Liver (tissue), 9 donors: ENCODE data around the gene SAMD4A. TPM values are rescaled to one million over a fixed set of nuclear protein-coding genes. Genes with fewer than 3 reads are reported as not detected.

Source experiments
- DNase-seq: peaks from one replicate; pipeline ENCODE4 v3.0.0-alpha.2; 2017; ENCODE audit warnings: low spot score
- H3K27ac ChIP-seq, 2 donors: one replicate each; pipeline ENCODE4 v1.7.0; 2013; ENCODE audit warnings: inconsistent platforms in 2 of 2, low read length in 2 of 2, control low read depth in 1 of 2, low read depth in 1 of 2, mild to moderate bottlenecking in 1 of 2
- H3K27me3 ChIP-seq, 4 donors: one replicate each; pipeline versions ENCODE4 v1.6.1 to v1.7.0; 2013; ENCODE audit warnings: low read length in 3 of 4, inconsistent platforms in 1 of 4, mild to moderate bottlenecking in 1 of 4, moderate library complexity in 1 of 4; ENCODE audit not compliant: control insufficient read depth in 4 of 4, insufficient read depth in 4 of 4
- H3K36me3 ChIP-seq, 4 donors: one replicate each; pipeline versions ENCODE4 v1.6.1 to v1.7.0; 2013; ENCODE audit warnings: low read length in 3 of 4, mild to moderate bottlenecking in 3 of 4, low read depth in 1 of 4, moderate library complexity in 1 of 4; ENCODE audit not compliant: control insufficient read depth in 4 of 4, insufficient read depth in 3 of 4
- H3K4me1 ChIP-seq, 4 donors: one replicate each; pipeline versions ENCODE4 v1.6.1 to v1.7.0; 2013; ENCODE audit warnings: low read length in 3 of 4, mild to moderate bottlenecking in 3 of 4, moderate library complexity in 1 of 4; ENCODE audit not compliant: control insufficient read depth in 4 of 4, insufficient read depth in 4 of 4
- H3K4me3 ChIP-seq, 3 donors: one replicate each; pipeline versions ENCODE4 v1.6.1 to v1.7.0; 2013; ENCODE audit warnings: low read length in 3 of 3, control low read depth in 1 of 3, low read depth in 1 of 3, mild to moderate bottlenecking in 1 of 3
- H3K9ac ChIP-seq, 2 donors: one replicate each; pipeline ENCODE4 v1.7.0; 2013; ENCODE audit warnings: low read length in 2 of 2, mild to moderate bottlenecking in 2 of 2, moderate library complexity in 2 of 2, control low read depth in 1 of 2, low read depth in 1 of 2
- H3K9me3 ChIP-seq, 4 donors: one replicate each; pipeline versions ENCODE4 v1.6.1 to v1.7.0; 2013; ENCODE audit warnings: low read length in 3 of 4; ENCODE audit not compliant: control insufficient read depth in 4 of 4
- EGR1 ChIP-seq, 2 donors: IDR thresholded peaks; 2 replicates each; pipeline ENCODE4 v1.6.1; 2016 to 2018; ENCODE audit warnings: antibody characterized with exemption in 2 of 2, low read depth in 2 of 2
- FOXA1 ChIP-seq: IDR thresholded peaks from 2 replicates; pipeline ENCODE4 v1.6.1; 2016; ENCODE audit warnings: antibody characterized with exemption
- GABPA ChIP-seq, 2 donors: IDR thresholded peaks in 1 of 2; conservative IDR thresholded peaks in 1 of 2; 2 replicates each; pipeline ENCODE4 v1.6.1; 2016; ENCODE audit warnings: antibody characterized with exemption in 2 of 2, mild to moderate bottlenecking in 1 of 2, moderate library complexity in 1 of 2
- HNF4A ChIP-seq, 2 donors: conservative IDR thresholded peaks; 2 replicates each; pipeline ENCODE4 v1.6.1; 2016; ENCODE audit warnings: antibody characterized with exemption in 2 of 2, mild to moderate bottlenecking in 2 of 2
- HNF4G ChIP-seq: IDR thresholded peaks from 2 replicates; pipeline ENCODE4 v1.6.1; 2016; ENCODE audit warnings: antibody characterized with exemption
- JUND ChIP-seq, 2 donors: IDR thresholded peaks; 2 replicates each; pipeline ENCODE4 v1.6.1; 2016; ENCODE audit warnings: antibody characterized with exemption in 2 of 2
- NR2F2 ChIP-seq: IDR thresholded peaks from 2 replicates; pipeline ENCODE4 v1.6.1; 2016; ENCODE audit warnings: antibody characterized with exemption
- RAD21 ChIP-seq, 2 donors: IDR thresholded peaks; 2 replicates each; pipeline ENCODE4 v1.6.1; 2016; ENCODE audit warnings: antibody characterized with exemption in 2 of 2, mild to moderate bottlenecking in 2 of 2
- RXRA ChIP-seq, 2 donors: IDR thresholded peaks; 2 replicates each; pipeline ENCODE4 v1.6.1; 2017 to 2018; ENCODE audit warnings: antibody characterized with exemption in 2 of 2, mild to moderate bottlenecking in 1 of 2
- SP1 ChIP-seq: IDR thresholded peaks from 2 replicates; pipeline ENCODE4 v1.6.1; 2018; ENCODE audit warnings: antibody characterized with exemption, mild to moderate bottlenecking
- TAF1 ChIP-seq: conservative IDR thresholded peaks from 2 replicates; pipeline ENCODE4 v1.6.1; 2016; ENCODE audit warnings: antibody characterized with exemption, mild to moderate bottlenecking
- WGBS: extraction: QIAGEN DNeasy Blood & Tissue Kit; methylation state at CpG from one replicate; pipeline ENCODE4 v1.1.7; 2013; 5-methylcytosine and 5-hydroxymethylcytosine counted together
- polyA plus RNA-seq, 2 donors: library from polyadenylated mRNA; stranded (reverse) in 1 of 2; unstranded in 1 of 2; fragments of 200-250 nt in 1 of 2; fragments of >200 nt in 1 of 2; fragmentation: Nextera tagmentation in 1 of 2; extraction: Ambion mirVana in 1 of 2; gene quantifications; one replicate each; pipeline versions ENCODE4 v1.2.1 to v1.2.3, GENCODE V29; 2013 to 2015
- total RNA-seq, 2 donors: library from RNA; depleted of rRNA; stranded (reverse); fragments of >200 nt; gene quantifications; one replicate each; pipeline ENCODE4 v1.2.3, GENCODE V29; 2014
- TF ChIP-seq, protein P1 (sequence below): fragments of 150-350 bp; IDR thresholded peaks from 2 replicates; pipeline ENCODE4 v1.5.1; 2017; ENCODE audit warnings: improper control_type of control experiment, low read depth, low read length; ENCODE audit not compliant: missing input control
- TF ChIP-seq, protein P2 (sequence below): IDR thresholded peaks from 2 replicates; pipeline ENCODE4 v1.6.1; 2016; ENCODE audit warnings: antibody characterized with exemption, mild to moderate bottlenecking
- TF ChIP-seq, protein P3 (sequence below): IDR thresholded peaks from 2 replicates; pipeline ENCODE4 v1.6.1; 2016; ENCODE audit warnings: antibody characterized with exemption
- TF ChIP-seq, protein P4 (sequence below): IDR thresholded peaks from 2 replicates; pipeline ENCODE4 v1.6.1; 2016; ENCODE audit warnings: antibody characterized with exemption
- TF ChIP-seq, protein P5 (sequence below): IDR thresholded peaks from 2 replicates; pipeline ENCODE4 v1.6.1; 2016; ENCODE audit warnings: antibody characterized with exemption
- donor health status: healthy.
- donor health status: healthy.
- donor health status: healthy.
- donor health status: healthy.
- donor health status: healthy.

Gene SAMD4A
- total and polyA plus RNA-seq, 4 donors: 4.3 to 17.8 (median 8.1) TPM

DNA sequence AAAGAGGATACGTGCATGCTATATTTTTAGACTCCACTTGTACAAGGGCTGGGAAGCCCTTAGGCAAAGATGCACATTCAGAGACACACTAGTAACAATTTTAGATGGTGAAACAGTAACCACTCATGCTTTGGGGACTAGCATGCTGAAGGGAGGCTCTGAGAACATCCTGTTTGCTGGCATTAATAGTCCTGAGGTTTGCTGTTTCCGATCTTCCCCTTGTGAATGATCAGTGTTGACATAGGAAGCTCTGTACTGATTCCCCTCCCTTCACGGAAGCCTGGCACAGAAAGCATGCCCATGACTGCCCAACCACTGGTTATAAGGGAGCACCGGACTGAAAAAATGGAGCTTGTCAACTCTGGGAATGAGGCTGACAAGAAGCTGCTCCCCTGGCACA is 171.1 kb downstream of the SAMD4A start:
- DNase-seq: no peak

DNA sequence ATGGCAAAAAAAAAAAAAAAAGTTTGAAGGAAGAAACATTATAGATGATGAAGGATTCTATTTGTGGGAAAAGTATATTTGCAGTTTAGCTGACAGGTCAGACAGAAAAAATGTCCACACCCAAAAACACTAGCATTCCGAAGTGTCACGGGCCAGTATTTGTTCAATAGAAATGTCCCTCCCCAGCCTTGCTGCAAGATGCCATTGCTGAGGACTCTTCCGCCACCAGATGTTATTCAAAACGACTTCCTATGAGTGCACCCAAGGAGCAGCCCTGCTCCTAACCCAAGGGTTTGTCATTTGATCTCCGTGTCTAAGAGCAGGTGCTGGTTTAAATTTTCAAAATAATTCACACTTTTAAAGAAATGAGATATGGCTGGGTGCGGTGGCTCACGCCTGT is 172.6 kb downstream of the SAMD4A start:
- WGBS: 95% methylated on average over 7 of the region's 7 CpGs
- TF ChIP-seq, protein P1, sequence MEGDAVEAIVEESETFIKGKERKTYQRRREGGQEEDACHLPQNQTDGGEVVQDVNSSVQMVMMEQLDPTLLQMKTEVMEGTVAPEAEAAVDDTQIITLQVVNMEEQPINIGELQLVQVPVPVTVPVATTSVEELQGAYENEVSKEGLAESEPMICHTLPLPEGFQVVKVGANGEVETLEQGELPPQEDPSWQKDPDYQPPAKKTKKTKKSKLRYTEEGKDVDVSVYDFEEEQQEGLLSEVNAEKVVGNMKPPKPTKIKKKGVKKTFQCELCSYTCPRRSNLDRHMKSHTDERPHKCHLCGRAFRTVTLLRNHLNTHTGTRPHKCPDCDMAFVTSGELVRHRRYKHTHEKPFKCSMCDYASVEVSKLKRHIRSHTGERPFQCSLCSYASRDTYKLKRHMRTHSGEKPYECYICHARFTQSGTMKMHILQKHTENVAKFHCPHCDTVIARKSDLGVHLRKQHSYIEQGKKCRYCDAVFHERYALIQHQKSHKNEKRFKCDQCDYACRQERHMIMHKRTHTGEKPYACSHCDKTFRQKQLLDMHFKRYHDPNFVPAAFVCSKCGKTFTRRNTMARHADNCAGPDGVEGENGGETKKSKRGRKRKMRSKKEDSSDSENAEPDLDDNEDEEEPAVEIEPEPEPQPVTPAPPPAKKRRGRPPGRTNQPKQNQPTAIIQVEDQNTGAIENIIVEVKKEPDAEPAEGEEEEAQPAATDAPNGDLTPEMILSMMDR: no peak
- TF ChIP-seq, protein P2, sequence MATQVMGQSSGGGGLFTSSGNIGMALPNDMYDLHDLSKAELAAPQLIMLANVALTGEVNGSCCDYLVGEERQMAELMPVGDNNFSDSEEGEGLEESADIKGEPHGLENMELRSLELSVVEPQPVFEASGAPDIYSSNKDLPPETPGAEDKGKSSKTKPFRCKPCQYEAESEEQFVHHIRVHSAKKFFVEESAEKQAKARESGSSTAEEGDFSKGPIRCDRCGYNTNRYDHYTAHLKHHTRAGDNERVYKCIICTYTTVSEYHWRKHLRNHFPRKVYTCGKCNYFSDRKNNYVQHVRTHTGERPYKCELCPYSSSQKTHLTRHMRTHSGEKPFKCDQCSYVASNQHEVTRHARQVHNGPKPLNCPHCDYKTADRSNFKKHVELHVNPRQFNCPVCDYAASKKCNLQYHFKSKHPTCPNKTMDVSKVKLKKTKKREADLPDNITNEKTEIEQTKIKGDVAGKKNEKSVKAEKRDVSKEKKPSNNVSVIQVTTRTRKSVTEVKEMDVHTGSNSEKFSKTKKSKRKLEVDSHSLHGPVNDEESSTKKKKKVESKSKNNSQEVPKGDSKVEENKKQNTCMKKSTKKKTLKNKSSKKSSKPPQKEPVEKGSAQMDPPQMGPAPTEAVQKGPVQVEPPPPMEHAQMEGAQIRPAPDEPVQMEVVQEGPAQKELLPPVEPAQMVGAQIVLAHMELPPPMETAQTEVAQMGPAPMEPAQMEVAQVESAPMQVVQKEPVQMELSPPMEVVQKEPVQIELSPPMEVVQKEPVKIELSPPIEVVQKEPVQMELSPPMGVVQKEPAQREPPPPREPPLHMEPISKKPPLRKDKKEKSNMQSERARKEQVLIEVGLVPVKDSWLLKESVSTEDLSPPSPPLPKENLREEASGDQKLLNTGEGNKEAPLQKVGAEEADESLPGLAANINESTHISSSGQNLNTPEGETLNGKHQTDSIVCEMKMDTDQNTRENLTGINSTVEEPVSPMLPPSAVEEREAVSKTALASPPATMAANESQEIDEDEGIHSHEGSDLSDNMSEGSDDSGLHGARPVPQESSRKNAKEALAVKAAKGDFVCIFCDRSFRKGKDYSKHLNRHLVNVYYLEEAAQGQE: no peak
- TF ChIP-seq EGR1 (IDR thresholded peaks at IDR 0.05; ENCODE audit: low read depth in 2 of 2) (no peak), RAD21 (IDR thresholded peaks at IDR 0.05) (no peak), FOXA1 (no peak), JUND (IDR thresholded peaks at IDR 0.05) (no peak), RXRA (IDR thresholded peaks at IDR 0.05) (no peak), HNF4G (no peak), HNF4A (conservative IDR thresholded peaks at IDR 0.05) (no peak), SP1 (no peak), TAF1 (no peak), NR2F2 (no peak)
- TF ChIP-seq, protein P3, sequence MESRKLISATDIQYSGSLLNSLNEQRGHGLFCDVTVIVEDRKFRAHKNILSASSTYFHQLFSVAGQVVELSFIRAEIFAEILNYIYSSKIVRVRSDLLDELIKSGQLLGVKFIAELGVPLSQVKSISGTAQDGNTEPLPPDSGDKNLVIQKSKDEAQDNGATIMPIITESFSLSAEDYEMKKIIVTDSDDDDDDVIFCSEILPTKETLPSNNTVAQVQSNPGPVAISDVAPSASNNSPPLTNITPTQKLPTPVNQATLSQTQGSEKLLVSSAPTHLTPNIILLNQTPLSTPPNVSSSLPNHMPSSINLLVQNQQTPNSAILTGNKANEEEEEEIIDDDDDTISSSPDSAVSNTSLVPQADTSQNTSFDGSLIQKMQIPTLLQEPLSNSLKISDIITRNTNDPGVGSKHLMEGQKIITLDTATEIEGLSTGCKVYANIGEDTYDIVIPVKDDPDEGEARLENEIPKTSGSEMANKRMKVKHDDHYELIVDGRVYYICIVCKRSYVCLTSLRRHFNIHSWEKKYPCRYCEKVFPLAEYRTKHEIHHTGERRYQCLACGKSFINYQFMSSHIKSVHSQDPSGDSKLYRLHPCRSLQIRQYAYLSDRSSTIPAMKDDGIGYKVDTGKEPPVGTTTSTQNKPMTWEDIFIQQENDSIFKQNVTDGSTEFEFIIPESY: no peak
- TF ChIP-seq, protein P4, sequence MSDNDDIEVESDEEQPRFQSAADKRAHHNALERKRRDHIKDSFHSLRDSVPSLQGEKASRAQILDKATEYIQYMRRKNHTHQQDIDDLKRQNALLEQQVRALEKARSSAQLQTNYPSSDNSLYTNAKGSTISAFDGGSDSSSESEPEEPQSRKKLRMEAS: no peak
- TF ChIP-seq, protein P5, sequence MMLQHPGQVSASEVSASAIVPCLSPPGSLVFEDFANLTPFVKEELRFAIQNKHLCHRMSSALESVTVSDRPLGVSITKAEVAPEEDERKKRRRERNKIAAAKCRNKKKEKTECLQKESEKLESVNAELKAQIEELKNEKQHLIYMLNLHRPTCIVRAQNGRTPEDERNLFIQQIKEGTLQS: no peak

More for the DNA sequence above, 171.1 kb downstream of the SAMD4A start:
- H3K27me3 ChIP-seq: no peaks in the 10 kb centered on the region
- H3K36me3 ChIP-seq: peaks cover 0 to 13% (median 1%) of the 10 kb centered on the region in 4 donors
- no peaks in the 10 kb centered on the region for H3K9me3 ChIP-seq
- H3K4me1 ChIP-seq: no peaks in the 10 kb centered on the region
- no peak overlapping the region for H3K9ac ChIP-seq
- no peak overlapping the region for H3K4me3 ChIP-seq
- no peak for TF ChIP-seq HNF4A (conservative IDR thresholded peaks at IDR 0.05)
- TF ChIP-seq FOXA1: no peak
- no peak for TF ChIP-seq TAF1
- TF ChIP-seq GABPA (IDR thresholded peaks at IDR 0.05 in 1 of 2, conservative IDR thresholded peaks at IDR 0.05 in 1 of 2): no peak
- TF ChIP-seq, protein P1: no peak
- TF ChIP-seq, protein P4: no peak
- no peak for TF ChIP-seq SP1
- TF ChIP-seq NR2F2: no peak
- WGBS: 77% methylated on average over 4 of the region's 4 CpGs
- H3K27ac ChIP-seq: no peak overlapping the region

More for the DNA sequence above, 172.6 kb downstream of the SAMD4A start:
- H3K4me1 ChIP-seq: no peaks in the 10 kb centered on the region
- H3K9ac ChIP-seq: no peak overlapping the region
- H3K27ac ChIP-seq: no peak overlapping the region
- H3K9me3 ChIP-seq: no peaks in the 10 kb centered on the region
- H3K36me3 ChIP-seq: peaks cover 0 to 18% (median 1%) of the 10 kb centered on the region in 4 donors
- H3K27me3 ChIP-seq: no peaks in the 10 kb centered on the region
- no peak overlapping the region for H3K4me3 ChIP-seq
- DNase-seq: no peak
